Astrocyte of the cerebellum (primary cell): ENCODE results near the gene ALKBH5.

Experiments
- DNase-seq: peaks from one replicate; pipeline ENCODE4 v3.0.0-alpha.2; 2011; ENCODE audit warnings: low read depth
- H3K4me3 ChIP-seq: 2 replicates; pipeline ENCODE4 v1.5.1; 2011; ENCODE audit warnings: mild to moderate bottlenecking, low read depth, low read length, moderate library complexity
- in situ Hi-C: cut with HindIII; loops from 2 replicates; pipeline ENCODE4 v1.10.0; 2017; ENCODE audit warnings: low sequenced_read_pairs
- TF ChIP-seq, protein P1 (sequence below): IDR thresholded peaks from 2 replicates; pipeline ENCODE4 v1.5.1; 2012; ENCODE audit warnings: low read length, low read depth, moderate library complexity, mild to moderate bottlenecking; ENCODE audit errors: missing control alignments

ALKBH5 gene

DNA sequence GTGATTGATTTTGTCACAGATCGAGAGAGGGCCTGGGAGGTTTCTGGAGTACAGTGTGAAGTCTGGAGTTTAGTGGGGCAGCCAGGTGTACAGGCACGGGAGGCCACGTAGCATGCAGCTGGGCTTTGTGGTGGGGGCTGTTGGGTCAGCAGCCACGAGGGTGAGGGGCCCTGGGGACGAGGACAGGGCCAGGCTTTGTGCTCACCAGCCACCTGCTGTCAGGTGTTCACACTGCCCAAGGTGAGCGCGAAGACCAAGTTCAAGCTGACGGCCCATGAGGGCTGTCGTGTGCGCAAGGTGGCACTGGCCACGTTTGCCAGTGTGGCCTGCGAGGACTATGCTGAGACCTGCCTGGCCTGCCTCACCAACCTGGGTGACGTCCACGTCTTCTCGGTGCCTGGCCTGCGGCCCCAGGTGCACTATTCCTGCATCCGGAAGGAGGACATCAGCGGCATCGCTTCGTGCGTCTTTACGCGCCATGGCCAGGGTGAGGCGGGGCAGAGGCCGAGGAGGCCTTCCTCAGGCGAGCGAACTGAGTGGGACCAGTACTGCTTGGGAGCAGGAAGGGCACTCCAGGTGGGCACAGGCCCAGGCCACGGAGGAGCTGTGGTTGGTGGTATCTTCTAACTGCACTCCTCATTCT lies 57.7 kb downstream of the ALKBH5 start:
- TF ChIP-seq, protein P1, sequence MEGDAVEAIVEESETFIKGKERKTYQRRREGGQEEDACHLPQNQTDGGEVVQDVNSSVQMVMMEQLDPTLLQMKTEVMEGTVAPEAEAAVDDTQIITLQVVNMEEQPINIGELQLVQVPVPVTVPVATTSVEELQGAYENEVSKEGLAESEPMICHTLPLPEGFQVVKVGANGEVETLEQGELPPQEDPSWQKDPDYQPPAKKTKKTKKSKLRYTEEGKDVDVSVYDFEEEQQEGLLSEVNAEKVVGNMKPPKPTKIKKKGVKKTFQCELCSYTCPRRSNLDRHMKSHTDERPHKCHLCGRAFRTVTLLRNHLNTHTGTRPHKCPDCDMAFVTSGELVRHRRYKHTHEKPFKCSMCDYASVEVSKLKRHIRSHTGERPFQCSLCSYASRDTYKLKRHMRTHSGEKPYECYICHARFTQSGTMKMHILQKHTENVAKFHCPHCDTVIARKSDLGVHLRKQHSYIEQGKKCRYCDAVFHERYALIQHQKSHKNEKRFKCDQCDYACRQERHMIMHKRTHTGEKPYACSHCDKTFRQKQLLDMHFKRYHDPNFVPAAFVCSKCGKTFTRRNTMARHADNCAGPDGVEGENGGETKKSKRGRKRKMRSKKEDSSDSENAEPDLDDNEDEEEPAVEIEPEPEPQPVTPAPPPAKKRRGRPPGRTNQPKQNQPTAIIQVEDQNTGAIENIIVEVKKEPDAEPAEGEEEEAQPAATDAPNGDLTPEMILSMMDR: no peak
- no peak overlapping the region for H3K4me3 ChIP-seq
- no peak for DNase-seq
- in situ Hi-C loops: no loop called here

DNA sequence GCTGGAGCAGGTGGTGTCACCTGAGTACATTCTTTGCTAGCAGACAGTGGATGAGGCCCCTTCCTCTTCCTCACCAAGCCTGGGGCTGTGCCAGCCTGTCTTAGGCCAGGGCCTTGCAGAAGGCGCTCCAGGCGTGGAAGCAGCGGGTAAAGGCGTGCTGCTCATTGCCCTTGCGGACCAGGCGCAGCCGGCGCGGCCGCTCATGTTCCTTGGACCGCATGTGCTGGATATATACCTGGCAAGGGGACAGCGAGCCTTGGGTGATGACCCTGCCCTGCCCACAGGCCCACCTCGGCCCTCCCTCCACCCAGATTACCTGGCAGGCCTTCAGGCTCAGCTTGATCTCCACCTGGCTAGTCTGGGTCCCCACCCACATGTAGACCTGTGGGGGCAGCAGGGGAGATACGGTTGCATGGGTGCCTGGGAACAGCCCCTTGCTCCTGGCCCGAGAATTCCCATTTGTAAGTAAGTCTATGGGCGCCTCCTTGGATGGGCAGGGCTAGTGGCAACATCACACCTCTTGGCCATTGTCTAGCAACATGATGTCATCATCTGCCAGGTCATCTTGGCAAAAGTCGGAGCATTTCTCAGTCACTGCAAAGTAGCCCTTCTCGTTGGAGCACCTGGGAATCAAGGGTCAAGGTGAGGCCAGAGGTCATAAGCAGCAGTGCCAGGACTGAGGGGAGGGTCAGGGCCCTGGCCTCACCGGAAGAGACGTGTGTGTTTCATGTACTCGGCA lies 61.6 kb downstream of the ALKBH5 start:
- no peak for DNase-seq
- TF ChIP-seq, protein P1: no peak
- in situ Hi-C loops: no loop called here
- H3K4me3 ChIP-seq: no peak overlapping the region

DNA sequence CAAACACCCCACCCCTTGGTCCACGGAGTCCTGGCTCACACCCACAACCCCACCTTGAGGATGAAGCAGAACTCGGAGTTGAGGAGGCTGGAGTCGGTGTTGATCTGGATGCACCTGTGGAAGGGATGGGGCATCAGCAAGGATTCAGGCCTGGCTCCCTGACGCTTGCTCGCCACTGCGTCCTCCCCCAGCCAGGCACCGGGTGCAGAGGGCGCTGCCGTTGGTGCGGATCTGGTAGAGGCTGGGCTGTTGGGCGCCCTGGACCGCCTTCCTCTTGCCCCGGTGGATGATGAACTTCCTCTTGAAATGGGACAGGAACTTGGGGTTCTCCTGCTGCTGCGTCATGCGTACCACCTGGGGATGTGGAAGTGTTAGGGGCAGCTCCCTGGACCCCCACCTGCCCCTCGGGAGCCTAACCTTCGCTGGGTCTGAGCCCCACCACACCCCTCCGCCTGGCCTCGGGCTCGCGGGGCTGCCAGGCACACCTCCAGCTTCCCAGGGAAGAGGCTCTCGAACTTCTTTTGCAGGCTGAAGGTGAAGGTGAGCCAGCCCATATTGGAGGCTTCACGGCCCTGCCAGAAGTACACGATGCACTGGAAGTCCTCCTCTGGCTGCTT lies 62.6 kb downstream of the ALKBH5 start:
- no peak for DNase-seq
- TF ChIP-seq, protein P1: no peak
- in situ Hi-C loops: no loop called here
- H3K4me3 ChIP-seq: no peak overlapping the region

DNA sequence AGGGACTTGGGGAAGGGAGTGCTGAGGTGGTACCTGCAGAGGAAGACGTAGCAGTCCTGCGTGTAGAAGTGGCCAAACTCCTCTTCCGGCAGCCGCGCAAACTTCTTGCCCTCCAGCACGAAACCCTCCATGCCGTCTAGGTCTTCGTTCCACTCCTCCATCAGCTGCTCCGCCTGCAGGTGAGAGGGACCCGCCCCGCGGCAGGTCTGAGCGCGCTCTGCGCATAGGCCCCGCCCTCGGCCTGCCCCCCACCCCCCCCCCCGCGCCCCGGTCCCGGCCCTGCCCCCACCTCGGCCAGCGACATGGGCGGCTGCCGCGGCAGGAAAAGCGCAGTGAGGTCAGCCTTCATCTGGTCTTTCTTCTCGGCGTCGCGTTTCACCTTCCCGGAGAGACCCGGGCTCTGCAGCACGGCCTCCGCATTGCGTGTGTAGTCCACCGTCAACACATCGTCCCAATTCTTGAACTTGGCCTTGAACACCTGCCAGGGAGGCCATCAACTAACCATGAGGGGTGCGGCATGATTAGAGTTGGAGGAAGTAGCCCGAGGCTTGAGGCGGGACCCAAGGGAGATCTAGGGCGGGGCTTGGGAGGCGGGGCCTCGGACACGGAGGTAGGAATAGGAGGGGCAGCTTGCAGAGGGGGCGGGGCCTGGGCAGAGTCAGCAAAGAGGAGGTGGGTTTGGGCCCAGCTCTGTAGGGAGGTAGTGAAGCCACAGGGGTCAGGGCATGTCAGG lies 63.4 kb downstream of the ALKBH5 start:
- DNase-seq: no peak
- in situ Hi-C loops: no loop called here
- TF ChIP-seq, protein P1: no peak
- no peak overlapping the region for H3K4me3 ChIP-seq

DNA sequence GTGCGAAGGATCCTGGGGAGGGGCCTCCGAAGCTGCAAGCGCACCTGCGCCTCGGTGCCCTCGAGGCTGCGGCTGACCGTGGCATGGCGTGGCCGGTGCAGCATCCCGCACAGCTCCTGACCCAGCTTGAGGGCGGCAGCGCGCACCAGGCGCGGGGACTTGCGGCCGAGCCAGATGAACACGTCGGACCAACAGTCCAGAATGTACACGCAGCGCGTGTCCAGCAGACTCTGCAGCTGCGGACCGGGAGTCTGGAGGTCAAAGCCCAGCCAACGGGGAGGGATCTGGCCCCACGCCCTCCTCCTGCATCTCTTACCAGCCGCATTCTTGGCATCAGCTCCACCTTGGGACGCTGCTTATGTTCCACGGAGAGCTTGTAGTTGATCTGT lies 64.0 kb downstream of the ALKBH5 start:
- TF ChIP-seq, protein P1: no peak
- in situ Hi-C loops: no loop called here
- no peak overlapping the region for H3K4me3 ChIP-seq
- no peak for DNase-seq

DNA sequence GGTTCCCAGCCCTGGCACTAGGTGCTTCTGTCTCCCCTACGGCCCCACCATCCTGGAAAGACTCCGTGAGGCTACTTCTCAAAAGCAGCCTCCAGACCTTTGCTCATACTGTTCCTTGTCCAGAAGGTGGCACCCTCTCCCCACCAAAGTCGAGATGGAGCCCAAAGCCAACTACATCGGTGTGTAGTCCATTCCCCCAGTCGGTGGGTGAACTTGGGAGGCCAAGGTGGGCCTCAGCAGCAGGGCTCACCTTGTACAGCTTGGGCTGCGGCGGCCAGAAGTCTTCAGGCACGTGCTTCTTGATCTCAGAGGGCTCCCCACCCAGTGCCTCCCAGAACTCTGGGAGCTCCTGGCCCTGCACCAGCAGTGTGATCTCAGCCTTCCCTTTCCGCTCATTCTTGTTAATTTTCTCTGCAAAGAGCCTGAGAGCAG lies 64.7 kb downstream of the ALKBH5 start:
- in situ Hi-C loops: no loop called here
- peak; percentile 53 for DNase-seq
- TF ChIP-seq, protein P1: peak; percentile 82
- H3K4me3 ChIP-seq: no peak overlapping the region
